ENCODE data around the gene SYT12.

- TF ChIP-seq POLR2AphosphoS5 (IDR thresholded peaks at IDR 0.05; ENCODE audit: low read depth, low read length) (no peak), TAF1 (IDR thresholded peaks at IDR 0.05; ENCODE audit: borderline replicate concordance, insufficient read depth, low read length) (no peak), SIN3A (IDR thresholded peaks at IDR 0.05; ENCODE audit: borderline replicate concordance, insufficient read depth, low read length) (no peak)
Measured at GRCh38 chr11:66996609-66997273, 26.2 kb upstream of the SYT12 start.
